SW 1271 (cell line): Measurements from ENCODE around the gene RFX3.

ENCODE experiments used
- DNase-seq, 2 experiments: peaks; one replicate each; lab custom pipeline; 2025; lab: John Stamatoyannopoulos, UW

The RFX3 gene

GRCh38 chr9:3525836-3526164 lies at the start of gene RFX3:
RFX3 (minus strand) TSS chr9:3526001; CDS start chr9:3395588, 130,413 bp downstream.
- peak; percentile 35 to 54 for DNase-seq

GRCh38 chr9:3571500-3571899 lies 45.7 kb upstream of the RFX3 start:
- DNase-seq: no peak

GRCh38 chr9:3569529-3569928 lies 43.7 kb upstream of the RFX3 start:
- no peak for DNase-seq

GRCh38 chr9:3567988-3568387 lies 42.2 kb upstream of the RFX3 start:
- no peak for DNase-seq

- DNase-seq: no peak
Observed at GRCh38 chr9:3553076-3553765, 27.4 kb upstream of the RFX3 start.

- DNase-seq: no peak
Observed at GRCh38 chr9:3549225-3549624, 23.4 kb upstream of the RFX3 start.

GRCh38 chr9:3548648-3549047 lies 22.8 kb upstream of the RFX3 start:
- DNase-seq: no peak

- DNase-seq: no peak
Observed at GRCh38 chr9:3541206-3541605, 15.4 kb upstream of the RFX3 start.

GRCh38 chr9:3534614-3535404 lies 9.0 kb upstream of the RFX3 start:
- DNase-seq: no peak

- no peak for DNase-seq
Observed at GRCh38 chr9:3532158-3532557, 6.4 kb upstream of the RFX3 start.

GRCh38 chr9:3528451-3528850 lies 2.6 kb upstream of the RFX3 start:
- no peak for DNase-seq

GRCh38 chr9:3526997-3527940 lies 1.5 kb upstream of the RFX3 start:
- DNase-seq: peak in 1 of 2 experiments; percentile 28

GRCh38 chr9:3526165-3526996 lies 580 bp upstream of the RFX3 start:
- peak; percentile 33 to 40 for DNase-seq

GRCh38 chr9:3525096-3525835 lies 535 bp downstream of the RFX3 start:
- DNase-seq: no peak

GRCh38 chr9:3521966-3522365 lies 3.8 kb downstream of the RFX3 start:
- DNase-seq: no peak

- DNase-seq: no peak
Observed at GRCh38 chr9:3520564-3520963, 5.2 kb downstream of the RFX3 start.

- DNase-seq: no peak
Observed at GRCh38 chr9:3517377-3518048, 8.3 kb downstream of the RFX3 start.

GRCh38 chr9:3516667-3517330 lies 9.0 kb downstream of the RFX3 start:
- no peak for DNase-seq

GRCh38 chr9:3515405-3515804 lies 10.4 kb downstream of the RFX3 start:
- DNase-seq: no peak

- no peak for DNase-seq
Observed at GRCh38 chr9:3514786-3515185, 11.0 kb downstream of the RFX3 start.
